Measurements from ENCODE around the gene ZYX.
"Not testable (repeated sequence)": the region's sequence is repeated elsewhere in the genome, so short reads cannot be mapped to it uniquely, and the experiment has no call there.

The ZYX gene

GRCh38 chr7:143392427-143392826 is 11.3 kb downstream of the ZYX start:
- H3K4me3 ChIP-seq (ENCODE audit: low read depth, low read length); H2AFZ ChIP-seq (ENCODE audit: low read length, unreplicated experiment); H3K79me2 ChIP-seq (ENCODE audit: control insufficient read depth, insufficient read depth, low read length, unreplicated experiment); H3K27me3 ChIP-seq (ENCODE audit: insufficient read depth, low read length): not testable (repeated sequence)
- peaks cover 16% of the 10 kb centered on the region; the same call in 1 of the 2 replicates for H3K36me3 ChIP-seq (ENCODE audit: insufficient read depth, low read length)
- H3K27ac ChIP-seq (ENCODE audit: low read depth, low read length), result peak overlapping the region; percentile 84
- peaks cover 48% of the 10 kb centered on the region for H3K4me1 ChIP-seq (ENCODE audit: control insufficient read depth, insufficient read depth, low read length, unreplicated experiment)

DNA sequence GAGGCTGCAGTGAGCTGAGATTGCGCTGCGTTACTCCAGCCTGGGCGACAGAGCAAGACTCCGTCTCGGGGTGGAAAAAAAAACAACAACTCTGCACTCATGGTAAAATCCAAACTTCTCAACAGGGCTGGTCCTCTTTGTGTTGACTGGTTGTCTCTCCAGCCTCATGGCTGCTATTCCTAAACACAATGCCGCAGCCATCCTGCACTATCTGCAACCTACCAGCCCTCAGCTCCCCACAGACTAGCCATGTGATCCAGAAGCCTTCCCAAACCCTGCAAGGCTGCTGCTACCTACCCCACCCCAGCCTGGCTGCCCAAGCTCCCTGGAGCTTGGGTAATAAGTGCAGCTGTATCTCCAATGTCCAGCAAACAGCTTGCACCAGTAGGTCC is 11.7 kb downstream of the ZYX start:
- H3K4me1 ChIP-seq (ENCODE audit: control insufficient read depth, insufficient read depth, low read length, unreplicated experiment), result peaks cover 48% of the 10 kb centered on the region
- H2AFZ ChIP-seq (ENCODE audit: low read length, unreplicated experiment), result no peak overlapping the region
- H3K79me2 ChIP-seq (ENCODE audit: control insufficient read depth, insufficient read depth, low read length, unreplicated experiment), result peaks cover 2% of the 10 kb centered on the region
- no peak overlapping the region for H3K27ac ChIP-seq (ENCODE audit: low read depth, low read length)
- no peak overlapping the region for H3K4me3 ChIP-seq (ENCODE audit: low read depth, low read length)
- H3K27me3 ChIP-seq (ENCODE audit: insufficient read depth, low read length), result no peaks in the 10 kb centered on the region
- peaks cover 16% of the 10 kb centered on the region; the same call in 1 of the 2 replicates for H3K36me3 ChIP-seq (ENCODE audit: insufficient read depth, low read length)

- Histone ChIP-seq H3K27ac (ENCODE audit: low read depth, low read length) (no peak overlapping the region), H3K27me3 (ENCODE audit: insufficient read depth, low read length) (no peaks in the 10 kb centered on the region), H3K4me1 (ENCODE audit: control insufficient read depth, insufficient read depth, low read length, unreplicated experiment) (peaks cover 48% of the 10 kb centered on the region), H2AFZ (ENCODE audit: low read length, unreplicated experiment) (no peak overlapping the region), H3K79me2 (ENCODE audit: control insufficient read depth, insufficient read depth, low read length, unreplicated experiment) (no peaks in the 10 kb centered on the region), H3K36me3 (ENCODE audit: insufficient read depth, low read length) (peaks cover 16% of the 10 kb centered on the region; the same call in 1 of the 2 replicates), H3K4me3 (ENCODE audit: low read depth, low read length) (no peak overlapping the region)
These were observed 12.3 kb downstream of the ZYX start for GRCh38 chr7:143393267-143394041.

- Histone ChIP-seq H2AFZ (ENCODE audit: low read length, unreplicated experiment) (no peak overlapping the region), H3K4me3 (ENCODE audit: low read depth, low read length) (no peak overlapping the region), H3K36me3 (ENCODE audit: insufficient read depth, low read length) (peaks cover 13% of the 10 kb centered on the region; the same call in 1 of the 2 replicates), H3K79me2 (ENCODE audit: control insufficient read depth, insufficient read depth, low read length, unreplicated experiment) (no peaks in the 10 kb centered on the region), H3K27me3 (ENCODE audit: insufficient read depth, low read length) (no peaks in the 10 kb centered on the region), H3K4me1 (ENCODE audit: control insufficient read depth, insufficient read depth, low read length, unreplicated experiment) (peaks cover 45% of the 10 kb centered on the region), H3K27ac (ENCODE audit: low read depth, low read length) (no peak overlapping the region)
These were observed 12.9 kb downstream of the ZYX start for GRCh38 chr7:143394068-143394467.

DNA sequence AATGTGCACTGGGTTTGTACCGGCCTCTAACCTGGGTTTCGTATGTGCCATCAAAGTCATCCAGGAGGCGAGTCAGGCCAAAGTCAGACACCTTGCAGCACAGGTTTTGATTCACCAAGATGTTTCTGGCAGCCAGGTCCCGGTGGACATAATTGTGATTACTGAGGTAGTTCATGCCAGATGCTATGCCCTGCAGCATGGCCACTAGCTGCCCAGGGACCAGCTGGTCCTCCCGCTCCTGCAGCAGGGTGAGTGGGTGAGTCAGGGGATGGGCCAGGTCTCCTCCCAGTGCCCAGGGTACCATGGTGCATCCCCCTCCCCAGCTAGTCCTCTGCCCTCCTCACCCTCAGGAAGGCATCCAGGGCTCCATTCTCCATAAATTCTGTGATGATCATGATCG is 13.6 kb downstream of the ZYX start:
- Histone ChIP-seq H3K36me3 (ENCODE audit: insufficient read depth, low read length) (peaks cover 9% of the 10 kb centered on the region; the same call in 1 of the 2 replicates), H3K79me2 (ENCODE audit: control insufficient read depth, insufficient read depth, low read length, unreplicated experiment) (no peaks in the 10 kb centered on the region), H2AFZ (ENCODE audit: low read length, unreplicated experiment) (no peak overlapping the region)

GRCh38 chr7:143395187-143396149 is 14.3 kb downstream of the ZYX start:
- Histone ChIP-seq H3K4me3 (ENCODE audit: low read depth, low read length) (no peak overlapping the region), H3K4me1 (ENCODE audit: control insufficient read depth, insufficient read depth, low read length, unreplicated experiment) (peaks cover 31% of the 10 kb centered on the region), H3K27ac (ENCODE audit: low read depth, low read length) (no peak overlapping the region), H3K27me3 (ENCODE audit: insufficient read depth, low read length) (no peaks in the 10 kb centered on the region), H3K79me2 (ENCODE audit: control insufficient read depth, insufficient read depth, low read length, unreplicated experiment) (no peaks in the 10 kb centered on the region), H3K36me3 (ENCODE audit: insufficient read depth, low read length) (peaks cover 8% of the 10 kb centered on the region; the same call in 1 of the 2 replicates), H2AFZ (ENCODE audit: low read length, unreplicated experiment) (no peak overlapping the region)

More for the DNA sequence above, 13.6 kb downstream of the ZYX start:
- Histone ChIP-seq H3K4me1 (ENCODE audit: control insufficient read depth, insufficient read depth, low read length, unreplicated experiment) (peaks cover 38% of the 10 kb centered on the region), H3K4me3 (ENCODE audit: low read depth, low read length) (no peak overlapping the region), H3K27ac (ENCODE audit: low read depth, low read length) (no peak overlapping the region), H3K27me3 (ENCODE audit: insufficient read depth, low read length) (no peaks in the 10 kb centered on the region)

DNA sequence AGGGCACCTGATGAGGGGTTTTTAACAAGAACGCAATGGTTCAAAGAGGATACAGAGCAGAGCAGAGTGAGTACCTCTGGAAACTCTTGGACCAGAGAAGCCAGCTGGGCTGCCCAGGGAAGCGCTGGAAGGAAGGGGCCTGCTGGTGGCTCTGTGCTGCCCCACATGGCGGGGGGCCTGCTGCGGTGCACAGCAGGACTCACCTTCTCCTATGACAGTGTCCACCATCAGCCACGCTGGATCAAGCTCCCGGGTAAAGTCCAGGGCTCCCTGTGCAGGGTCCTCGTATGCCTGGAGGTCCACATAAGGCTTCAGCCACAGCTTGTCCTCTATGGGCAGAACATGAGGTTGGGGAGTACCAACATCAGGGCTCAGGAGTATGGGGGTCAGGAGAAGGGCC is 15.0 kb downstream of the ZYX start:
- Histone ChIP-seq H3K27me3 (ENCODE audit: insufficient read depth, low read length) (no peaks in the 10 kb centered on the region), H3K4me1 (ENCODE audit: control insufficient read depth, insufficient read depth, low read length, unreplicated experiment) (peaks cover 24% of the 10 kb centered on the region), H3K4me3 (ENCODE audit: low read depth, low read length) (no peak overlapping the region), H2AFZ (ENCODE audit: low read length, unreplicated experiment) (no peak overlapping the region), H3K36me3 (ENCODE audit: insufficient read depth, low read length) (peaks cover 3% of the 10 kb centered on the region; the same call in 1 of the 2 replicates), H3K27ac (ENCODE audit: low read depth, low read length) (no peak overlapping the region), H3K79me2 (ENCODE audit: control insufficient read depth, insufficient read depth, low read length, unreplicated experiment) (no peaks in the 10 kb centered on the region)

DNA sequence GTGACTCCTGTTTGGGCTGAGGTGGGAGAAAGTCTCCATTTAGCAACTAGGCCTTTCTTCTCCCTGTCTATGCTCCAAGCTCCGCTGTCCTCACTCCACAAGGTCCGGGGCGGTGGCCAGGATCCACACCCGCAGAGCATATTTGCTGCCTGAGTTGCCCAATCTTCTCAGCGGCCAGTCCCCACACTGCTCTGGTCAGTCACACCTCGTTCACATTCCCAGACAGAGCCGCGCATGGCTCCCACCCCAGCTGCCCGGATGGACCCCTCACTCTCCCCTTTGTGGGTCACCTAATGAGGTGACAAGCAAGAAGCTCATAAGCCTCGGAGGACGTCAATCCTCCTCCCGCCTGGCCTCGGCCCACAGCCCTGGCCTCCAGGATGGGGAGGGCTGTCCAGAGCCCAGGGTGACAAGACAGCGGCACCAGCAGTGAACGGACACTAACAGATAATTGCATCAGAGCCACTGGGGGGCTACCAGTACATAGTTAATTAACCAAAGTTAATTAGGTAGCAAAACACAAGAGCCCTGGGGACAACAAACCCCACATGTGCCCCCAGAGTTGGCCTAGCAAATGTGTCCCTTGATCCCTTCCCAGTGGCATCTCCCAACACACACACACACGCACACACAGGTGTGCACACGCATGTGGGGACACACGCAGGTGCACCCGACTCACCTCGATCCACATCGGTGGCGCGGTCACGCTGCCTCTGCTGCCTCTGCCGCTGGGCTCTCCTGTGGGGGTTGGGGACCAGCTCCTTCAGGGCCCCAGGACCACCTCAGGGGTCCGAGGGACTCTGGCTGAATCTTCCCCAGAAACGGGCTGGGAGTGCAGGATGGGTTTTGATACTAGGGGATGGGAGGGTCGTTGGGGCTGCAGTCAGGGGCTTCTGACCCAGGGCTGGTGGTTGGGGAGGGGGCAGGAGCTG is 15.7 kb downstream of the ZYX start:
- Histone ChIP-seq H3K36me3 (ENCODE audit: insufficient read depth, low read length) (peaks cover 3% of the 10 kb centered on the region; the same call in 1 of the 2 replicates), H3K27me3 (ENCODE audit: insufficient read depth, low read length) (no peaks in the 10 kb centered on the region), H3K79me2 (ENCODE audit: control insufficient read depth, insufficient read depth, low read length, unreplicated experiment) (no peaks in the 10 kb centered on the region), H3K4me3 (ENCODE audit: low read depth, low read length) (no peak overlapping the region), H3K27ac (ENCODE audit: low read depth, low read length) (no peak overlapping the region), H2AFZ (ENCODE audit: low read length, unreplicated experiment) (no peak overlapping the region), H3K4me1 (ENCODE audit: control insufficient read depth, insufficient read depth, low read length, unreplicated experiment) (peaks cover 17% of the 10 kb centered on the region)

- Histone ChIP-seq H3K4me1 (ENCODE audit: control insufficient read depth, insufficient read depth, low read length, unreplicated experiment) (peaks cover 7% of the 10 kb centered on the region), H3K27me3 (ENCODE audit: insufficient read depth, low read length) (no peaks in the 10 kb centered on the region), H3K4me3 (ENCODE audit: low read depth, low read length) (no peak overlapping the region), H3K36me3 (ENCODE audit: insufficient read depth, low read length) (peaks cover 1% of the 10 kb centered on the region; the same call in 1 of the 2 replicates), H2AFZ (ENCODE audit: low read length, unreplicated experiment) (no peak overlapping the region), H3K79me2 (ENCODE audit: control insufficient read depth, insufficient read depth, low read length, unreplicated experiment) (no peaks in the 10 kb centered on the region), H3K27ac (ENCODE audit: low read depth, low read length) (no peak overlapping the region)
These were observed 16.8 kb downstream of the ZYX start for GRCh38 chr7:143397710-143398530.
